Esophagus squamous epithelium (tissue), 4 donors: ENCODE measurements around the gene OR4F15.

Source experiments
- CTCF ChIP-seq, 6 experiments: fragments of 450-650 bp in 4 of 6; fragments of 200-600 bp in 2 of 6; sonication (generic) in 2 of 6; IDR thresholded peaks; one replicate each; pipeline ENCODE4 v1.5.1; 2016 to 2019; ENCODE audit warnings: antibody characterized with exemption in 6 of 6, mild to moderate bottlenecking in 4 of 6, moderate library complexity in 4 of 6
- POLR2A ChIP-seq, 4 donors: fragments of 450-650 bp; IDR thresholded peaks; one replicate each; pipeline ENCODE4 v1.6.1; 2017; ENCODE audit warnings: antibody characterized with exemption in 4 of 4, mild to moderate bottlenecking in 4 of 4, moderate library complexity in 3 of 4

DNA sequence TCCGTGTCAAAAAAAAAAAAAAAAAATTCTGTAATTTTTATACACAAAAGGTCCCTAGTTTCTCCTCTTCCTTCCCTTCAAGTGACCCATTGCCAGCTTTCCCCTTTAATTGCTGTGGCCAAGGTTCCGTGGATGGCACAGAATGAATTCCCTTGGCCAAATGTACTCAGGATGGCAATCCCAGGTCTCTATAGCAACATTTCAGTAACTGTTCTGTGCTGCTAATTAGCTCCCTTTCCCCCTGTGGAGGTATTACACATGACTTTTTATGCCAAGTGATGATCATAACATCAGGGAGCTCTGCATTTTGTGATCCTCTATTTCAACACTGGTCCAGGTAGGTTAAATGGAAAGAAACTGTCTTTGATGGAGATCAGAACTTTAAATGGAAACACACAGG lies 8.8 kb upstream of the OR4F15 start, which contains the start of gene OR4F6:
- no peak for TF ChIP-seq CTCF (IDR thresholded peaks at IDR 0.05)
- TF ChIP-seq POLR2A (IDR thresholded peaks at IDR 0.05) = no peak
